Activated T-helper 1 cell treated with Interleukin-2 at 50 U/mL for 16 hours (primary cell): ENCODE results near the gene ZNF343.
"Not testable (repeated sequence)": the region's sequence is repeated elsewhere in the genome, so short reads cannot be mapped to it uniquely, and the experiment has no call there.

Experiments
- DNase-seq: peaks from one replicate; pipeline ENCODE4 v3.0.0-alpha.2; 2020; ENCODE audit warnings: low read depth

Gene ZNF343

GRCh38 chr20:2508631-2509467, at the start of gene ZNF343:
Gene ZNF343 (minus strand): TSS chr20:2508915. CDS start chr20:2493895, 15,020 bp downstream.
- DNase-seq: peak; percentile 59

GRCh38 chr20:2557873-2558580, 49.3 kb upstream of the ZNF343 start:
- no peak for DNase-seq

- DNase-seq: no peak
These were observed 36.9 kb upstream of the ZNF343 start for GRCh38 chr20:2545594-2545993.

- DNase-seq: no peak
These were observed 35.5 kb upstream of the ZNF343 start for GRCh38 chr20:2544211-2544610.

- no peak for DNase-seq
These were observed 33.6 kb upstream of the ZNF343 start for GRCh38 chr20:2542361-2542760.

- DNase-seq: no peak
These were observed 33.2 kb upstream of the ZNF343 start for GRCh38 chr20:2541940-2542339.

GRCh38 chr20:2538931-2539720, 30.4 kb upstream of the ZNF343 start:
- DNase-seq: no peak

- DNase-seq: no peak
These were observed 29.6 kb upstream of the ZNF343 start for GRCh38 chr20:2538356-2538755.

- no peak for DNase-seq
These were observed 28.4 kb upstream of the ZNF343 start for GRCh38 chr20:2537101-2537500.

GRCh38 chr20:2536560-2536986, 27.9 kb upstream of the ZNF343 start, which contains the start of gene TMC2:
Gene TMC2 (plus strand): TSS chr20:2536573. CDS start chr20:2536622, 49 bp downstream.
- no peak for DNase-seq

- no peak for DNase-seq
These were observed 27.2 kb upstream of the ZNF343 start for GRCh38 chr20:2535711-2536559.

GRCh38 chr20:2533118-2533517, 24.4 kb upstream of the ZNF343 start:
- no peak for DNase-seq

- no peak for DNase-seq
These were observed 20.1 kb upstream of the ZNF343 start for GRCh38 chr20:2528671-2529271.

- DNase-seq: no peak
These were observed 19.0 kb upstream of the ZNF343 start for GRCh38 chr20:2527762-2528161.

- DNase-seq: not testable (repeated sequence)
These were observed 17.5 kb upstream of the ZNF343 start for GRCh38 chr20:2526218-2526583.

GRCh38 chr20:2524709-2525506, 16.2 kb upstream of the ZNF343 start:
- DNase-seq: peak; percentile 13

- peak; percentile 85 for DNase-seq
These were observed 15.4 kb upstream of the ZNF343 start for GRCh38 chr20:2523919-2524708.

- not testable (repeated sequence) for DNase-seq
These were observed 14.2 kb upstream of the ZNF343 start for GRCh38 chr20:2522826-2523429.
